Gastroesophageal sphincter (tissue), 4 donors: Measurements from ENCODE around the gene FAM78A. TPM values are rescaled to one million over a fixed set of nuclear protein-coding genes. Genes with fewer than 3 reads are reported as not detected.

Experiments used
- ATAC-seq: fragments of 150-250 bp; one replicate; pipeline ENCODE4 v1.9.1; 2016; ENCODE audit warnings: mild to moderate bottlenecking, moderate library complexity
- H3K27ac ChIP-seq, 4 donors: fragments of 200-600 bp; sonication (generic) in 3 of 4; 1 replicate in 3 of 4; 2 replicates in 1 of 4; pipeline ENCODE4 v1.5.1; 2016 to 2019
- H3K27me3 ChIP-seq: fragments of 200-600 bp; sonication (generic); one replicate; pipeline ENCODE4 v1.5.1; 2019
- H3K36me3 ChIP-seq, 2 donors: fragments of 200-600 bp; sonication (generic); one replicate each; pipeline ENCODE4 v1.5.1; 2019; ENCODE audit warnings: control low read depth in 1 of 2
- H3K4me1 ChIP-seq, 3 donors: fragments of 200-600 bp; sonication (generic); 1 replicate in 2 of 3; 2 replicates in 1 of 3; pipeline ENCODE4 v1.5.1; 2016 to 2019; ENCODE audit warnings: control low read depth in 2 of 3
- H3K4me3 ChIP-seq, 2 donors: fragments of 200-600 bp; sonication (generic); one replicate each; pipeline ENCODE4 v1.5.1; 2019; ENCODE audit warnings: mild to moderate bottlenecking in 1 of 2, moderate library complexity in 1 of 2
- H3K9me3 ChIP-seq, 3 donors: fragments of 200-600 bp; sonication (generic); one replicate each; pipeline ENCODE4 v1.5.1; 2017 to 2019; ENCODE audit warnings: control low read depth in 2 of 3
- EP300 ChIP-seq: sonication (generic); formaldehyde crosslinking; IDR thresholded peaks from one replicate; pipeline ENCODE4 v1.6.1; 2017; ENCODE audit warnings: antibody characterized with exemption, mild to moderate bottlenecking
- POLR2A ChIP-seq, 2 donors: fragments of 450-650 bp; IDR thresholded peaks; one replicate each; pipeline ENCODE4 v1.6.1; 2017; ENCODE audit warnings: antibody characterized with exemption in 2 of 2, mild to moderate bottlenecking in 2 of 2, moderate library complexity in 1 of 2
- POLR2AphosphoS5 ChIP-seq: sonication (generic); formaldehyde crosslinking; IDR thresholded peaks from one replicate; pipeline ENCODE4 v1.6.1; 2017; ENCODE audit warnings: antibody characterized with exemption
- WGBS, 2 donors: methylation state at CpG; one replicate each; pipeline ENCODE4 v1.1.5; 2018; ENCODE audit warnings: low coverage in 1 of 2; 5-methylcytosine and 5-hydroxymethylcytosine counted together
- total RNA-seq, 4 donors: library from RNA; depleted of rRNA; stranded (reverse); fragments of >200 nt; gene quantifications; one replicate each; pipeline ENCODE4 v1.1.0, GENCODE V29; 2016
- TF ChIP-seq, protein P1 (sequence below), 4 experiments: fragments of 200-600 bp in 2 of 4; fragments of 450-650 bp in 2 of 4; sonication (generic) in 1 of 4; IDR thresholded peaks; one replicate each; pipeline ENCODE4 v1.5.1; 2017 to 2019; ENCODE audit warnings: antibody characterized with exemption in 4 of 4, mild to moderate bottlenecking in 2 of 4, moderate library complexity in 2 of 4

FAM78A gene
- total RNA-seq, 4 donors from 2014 or later, result 0.78 to 5.4 (median 2.9) TPM

DNA sequence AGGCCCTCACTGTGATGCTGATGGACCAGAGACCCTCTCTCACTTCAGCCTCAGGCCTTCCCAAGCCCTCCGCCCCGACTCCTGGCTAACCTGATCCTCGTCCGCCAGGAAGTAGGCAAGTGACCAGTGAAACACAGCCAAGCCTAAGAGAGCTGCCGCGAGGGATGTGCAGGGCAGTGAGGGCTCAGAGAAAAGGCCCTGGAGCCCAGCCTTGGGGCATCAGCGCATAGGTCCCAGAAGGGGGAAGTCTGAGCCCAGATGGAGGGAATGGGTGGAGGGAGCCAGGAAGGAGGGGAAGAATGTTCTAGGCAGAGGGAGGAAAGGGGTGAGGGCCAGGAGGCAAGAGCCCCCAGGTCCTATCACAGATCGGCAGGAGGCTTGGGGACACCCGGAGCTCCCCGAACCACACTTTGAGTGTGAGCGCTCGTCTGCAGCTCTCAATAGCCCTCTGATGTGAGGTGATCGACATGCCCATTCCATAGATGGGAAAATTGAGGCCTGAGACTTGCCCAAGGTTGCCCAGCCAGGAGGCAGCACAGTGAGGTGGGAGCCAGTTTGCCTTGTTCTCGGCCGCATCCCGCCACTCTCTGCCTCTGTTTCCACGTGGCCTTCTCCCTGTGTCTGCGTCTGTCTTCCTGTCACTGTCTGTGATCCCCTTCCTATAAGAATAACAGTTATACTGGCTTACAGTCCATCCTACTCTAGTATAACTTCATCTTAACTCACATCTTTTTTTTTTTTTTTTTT, 33.4 kb upstream of the FAM78A start:
- Histone ChIP-seq H3K4me3 (no peak overlapping the region), H3K9me3 (no peaks in the 10 kb centered on the region), H3K36me3 (peaks cover 0 to 6% of the 10 kb centered on the region in 2 donors), H3K27ac (no peak overlapping the region), H3K27me3 (no peaks in the 10 kb centered on the region), H3K4me1 (no peaks in the 10 kb centered on the region)
- WGBS, 2 donors, result 64 to 93% methylated on average over 9 to 10 of the region's 18 CpGs
- no peak for ATAC-seq
- no peak for TF ChIP-seq EP300
- no peak for TF ChIP-seq POLR2A (IDR thresholded peaks at IDR 0.05)
- TF ChIP-seq POLR2AphosphoS5, result no peak
- TF ChIP-seq, protein P1, sequence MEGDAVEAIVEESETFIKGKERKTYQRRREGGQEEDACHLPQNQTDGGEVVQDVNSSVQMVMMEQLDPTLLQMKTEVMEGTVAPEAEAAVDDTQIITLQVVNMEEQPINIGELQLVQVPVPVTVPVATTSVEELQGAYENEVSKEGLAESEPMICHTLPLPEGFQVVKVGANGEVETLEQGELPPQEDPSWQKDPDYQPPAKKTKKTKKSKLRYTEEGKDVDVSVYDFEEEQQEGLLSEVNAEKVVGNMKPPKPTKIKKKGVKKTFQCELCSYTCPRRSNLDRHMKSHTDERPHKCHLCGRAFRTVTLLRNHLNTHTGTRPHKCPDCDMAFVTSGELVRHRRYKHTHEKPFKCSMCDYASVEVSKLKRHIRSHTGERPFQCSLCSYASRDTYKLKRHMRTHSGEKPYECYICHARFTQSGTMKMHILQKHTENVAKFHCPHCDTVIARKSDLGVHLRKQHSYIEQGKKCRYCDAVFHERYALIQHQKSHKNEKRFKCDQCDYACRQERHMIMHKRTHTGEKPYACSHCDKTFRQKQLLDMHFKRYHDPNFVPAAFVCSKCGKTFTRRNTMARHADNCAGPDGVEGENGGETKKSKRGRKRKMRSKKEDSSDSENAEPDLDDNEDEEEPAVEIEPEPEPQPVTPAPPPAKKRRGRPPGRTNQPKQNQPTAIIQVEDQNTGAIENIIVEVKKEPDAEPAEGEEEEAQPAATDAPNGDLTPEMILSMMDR (IDR thresholded peaks at IDR 0.05), result no peak

DNA sequence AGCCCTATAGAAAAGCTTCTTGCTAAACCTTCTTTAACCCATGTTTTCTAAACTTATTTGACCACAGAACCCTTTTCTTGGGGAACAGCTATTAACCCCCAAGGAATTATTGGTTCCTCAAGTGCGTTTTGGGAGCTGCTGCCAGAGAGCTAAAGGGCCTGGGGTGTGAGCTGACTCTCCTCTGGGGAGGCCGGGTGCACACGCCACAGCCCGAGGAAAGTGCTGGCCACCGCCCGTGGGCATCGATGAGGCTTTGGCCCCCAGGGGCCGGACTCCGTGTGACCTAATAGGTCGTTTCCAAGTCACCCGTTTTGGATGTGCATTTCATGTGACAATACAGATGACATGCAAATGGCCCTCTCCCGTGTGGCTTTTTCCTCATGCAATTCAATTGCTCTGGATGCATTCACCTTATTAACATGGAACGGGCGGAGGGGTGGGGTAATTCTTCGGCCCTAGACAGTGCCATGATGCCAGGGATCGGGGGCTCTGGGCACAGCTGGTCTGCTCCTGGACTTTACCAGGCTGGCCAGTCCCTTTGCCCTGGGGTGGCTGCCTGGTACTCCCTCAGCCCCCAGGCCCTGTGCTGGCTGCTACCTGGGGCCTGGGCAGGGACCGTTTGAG, 32.7 kb upstream of the FAM78A start:
- no peak for ATAC-seq
- Histone ChIP-seq H3K27ac (no peak overlapping the region), H3K4me3 (no peak overlapping the region), H3K4me1 (no peaks in the 10 kb centered on the region), H3K9me3 (no peaks in the 10 kb centered on the region), H3K27me3 (no peaks in the 10 kb centered on the region), H3K36me3 (peaks cover 0 to 6% of the 10 kb centered on the region in 2 donors)
- WGBS, 2 donors, result 69 to 70% methylated on average over 7 to 8 of the region's 17 CpGs
- TF ChIP-seq POLR2A (IDR thresholded peaks at IDR 0.05), result no peak
- TF ChIP-seq EP300, result no peak
- TF ChIP-seq, protein P1 (IDR thresholded peaks at IDR 0.05), result no peak
- no peak for TF ChIP-seq POLR2AphosphoS5

DNA sequence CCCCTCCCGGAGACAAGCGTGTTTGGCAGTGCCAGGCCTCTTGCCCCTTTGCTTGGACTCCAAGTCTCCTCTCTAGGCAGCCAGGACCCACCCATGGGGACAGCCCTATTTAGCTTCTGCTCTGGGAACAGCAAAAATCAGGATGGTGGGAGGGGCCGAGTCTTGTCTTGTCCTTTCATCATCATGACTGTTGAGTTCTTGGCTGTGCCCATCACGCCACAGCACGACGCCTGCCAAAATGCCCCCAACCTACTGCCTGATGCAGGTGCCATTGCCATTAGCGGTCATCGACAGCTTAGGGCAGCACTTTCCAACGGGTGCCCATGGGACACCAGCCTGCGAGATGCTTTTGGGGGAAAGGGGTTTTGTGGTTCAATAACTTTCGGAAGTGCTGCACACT, 32.1 kb upstream of the FAM78A start:
- Histone ChIP-seq H3K4me3 (no peak overlapping the region), H3K27me3 (no peaks in the 10 kb centered on the region), H3K27ac (no peak overlapping the region), H3K4me1 (no peaks in the 10 kb centered on the region), H3K9me3 (no peaks in the 10 kb centered on the region), H3K36me3 (peaks cover 0 to 6% of the 10 kb centered on the region in 2 donors)
- ATAC-seq, result no peak
- TF ChIP-seq, protein P1 (IDR thresholded peaks at IDR 0.05), result no peak
- TF ChIP-seq EP300, result no peak
- no peak for TF ChIP-seq POLR2AphosphoS5
- TF ChIP-seq POLR2A (IDR thresholded peaks at IDR 0.05), result no peak
- WGBS, 2 donors, result 100% methylated on average over 1 of the region's 11 CpGs; no CpG with 5 or more reads in 1 of the 2 donors

DNA sequence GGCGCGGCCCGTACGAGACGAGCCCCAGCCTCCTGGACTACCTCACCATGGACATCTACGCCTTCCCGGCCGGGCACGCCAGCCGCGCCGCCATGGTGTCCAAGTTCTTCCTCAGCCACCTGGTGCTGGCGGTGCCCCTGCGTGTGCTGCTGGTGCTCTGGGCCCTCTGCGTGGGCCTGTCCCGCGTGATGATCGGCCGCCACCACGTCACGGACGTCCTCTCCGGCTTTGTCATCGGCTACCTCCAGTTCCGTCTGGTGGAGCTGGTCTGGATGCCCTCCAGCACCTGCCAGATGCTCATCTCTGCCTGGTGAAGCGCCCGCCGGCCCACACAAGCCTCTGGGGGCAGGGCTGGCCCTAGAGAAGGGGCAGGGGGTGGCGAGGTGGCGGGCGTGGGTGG, 31.7 kb upstream of the FAM78A start:
- TF ChIP-seq POLR2AphosphoS5 (no peak), POLR2A (IDR thresholded peaks at IDR 0.05) (no peak), EP300 (no peak)
- TF ChIP-seq, protein P1 (IDR thresholded peaks at IDR 0.05), result no peak
- WGBS, 2 donors, result 80 to 93% methylated on average over 1 to 15 of the region's 31 CpGs
- Histone ChIP-seq H3K4me3 (no peak overlapping the region), H3K4me1 (no peaks in the 10 kb centered on the region), H3K9me3 (no peaks in the 10 kb centered on the region), H3K27ac (no peak overlapping the region), H3K27me3 (no peaks in the 10 kb centered on the region), H3K36me3 (peaks cover 0 to 6% of the 10 kb centered on the region in 2 donors)
- no peak for ATAC-seq
